Tibial nerve (tissue), 4 donors: ENCODE results near the gene EEPD1. TPM values are rescaled to one million over a fixed set of nuclear protein-coding genes. Genes with fewer than 3 reads are reported as not detected.

Experiments used
- DNase-seq, 2 donors: peaks; one replicate each; pipeline ENCODE4 v3.0.0-alpha.2; 2019; ENCODE audit warnings: low spot score in 2 of 2
- H3K27ac ChIP-seq, 4 donors: fragments of 200-600 bp; sonication (generic) in 3 of 4; one replicate each; pipeline ENCODE4 v1.5.1; 2017 to 2019; ENCODE audit warnings: mild to moderate bottlenecking in 1 of 4
- H3K27me3 ChIP-seq, 2 donors: fragments of 200-600 bp; sonication (generic) in 1 of 2; one replicate each; pipeline versions ENCODE4 v1.5.1 to v1.6.0; 2017 to 2019
- H3K36me3 ChIP-seq, 3 donors: fragments of 200-600 bp; sonication (generic); one replicate each; pipeline ENCODE4 v1.5.1; 2018 to 2019
- H3K4me1 ChIP-seq, 4 donors: fragments of 200-600 bp; sonication (generic) in 3 of 4; one replicate each; pipeline ENCODE4 v1.5.1; 2017 to 2019
- H3K4me3 ChIP-seq, 4 donors: fragments of 200-600 bp; sonication (generic) in 3 of 4; one replicate each; pipeline ENCODE4 v1.5.1; 2017 to 2019; ENCODE audit warnings: mild to moderate bottlenecking in 1 of 4, moderate library complexity in 1 of 4
- H3K9me3 ChIP-seq, 4 donors: fragments of 200-600 bp; sonication (generic) in 3 of 4; one replicate each; pipeline ENCODE4 v1.5.1; 2017 to 2019
- EP300 ChIP-seq, 2 donors: sonication (generic); formaldehyde crosslinking; IDR thresholded peaks; one replicate each; pipeline ENCODE4 v1.6.1; 2017; ENCODE audit warnings: antibody characterized with exemption in 2 of 2, mild to moderate bottlenecking in 1 of 2
- POLR2A ChIP-seq, 2 donors: fragments of 450-650 bp; IDR thresholded peaks; one replicate each; pipeline ENCODE4 v1.6.1; 2017; ENCODE audit warnings: antibody characterized with exemption in 2 of 2, mild to moderate bottlenecking in 2 of 2, moderate library complexity in 2 of 2
- WGBS, 2 donors: methylation state at CpG; one replicate each; pipeline ENCODE4 v1.1.5; 2018; 5-methylcytosine and 5-hydroxymethylcytosine counted together
- total RNA-seq, 4 donors: library from RNA; depleted of rRNA; stranded (reverse); fragments of >200 nt; gene quantifications; one replicate each; pipeline ENCODE4 v1.1.0, GENCODE V29; 2016
- TF ChIP-seq, protein P1 (sequence below), 5 experiments: fragments of 200-600 bp in 3 of 5; fragments of 450-650 bp in 2 of 5; sonication (generic) in 3 of 5; IDR thresholded peaks; one replicate each; pipeline ENCODE4 v1.5.1; 2016 to 2019; ENCODE audit warnings: antibody characterized with exemption in 5 of 5, mild to moderate bottlenecking in 3 of 5, moderate library complexity in 2 of 5

The EEPD1 gene
- total RNA-seq, 4 donors from 2014 or later, result 9.0 to 18.0 (median 16.5) TPM

- Histone ChIP-seq H3K4me3 (no peak overlapping the region), H3K9me3 (no peaks in the 10 kb centered on the region), H3K4me1 (peaks cover 0 to 47% (median 4%) of the 10 kb centered on the region in 4 donors), H3K27me3 (no peaks in the 10 kb centered on the region), H3K36me3 (no peaks in the 10 kb centered on the region), H3K27ac (no peak overlapping the region)
- TF ChIP-seq POLR2A (IDR thresholded peaks at IDR 0.05) (no peak), EP300 (IDR thresholded peaks at IDR 0.05) (no peak)
- TF ChIP-seq, protein P1, sequence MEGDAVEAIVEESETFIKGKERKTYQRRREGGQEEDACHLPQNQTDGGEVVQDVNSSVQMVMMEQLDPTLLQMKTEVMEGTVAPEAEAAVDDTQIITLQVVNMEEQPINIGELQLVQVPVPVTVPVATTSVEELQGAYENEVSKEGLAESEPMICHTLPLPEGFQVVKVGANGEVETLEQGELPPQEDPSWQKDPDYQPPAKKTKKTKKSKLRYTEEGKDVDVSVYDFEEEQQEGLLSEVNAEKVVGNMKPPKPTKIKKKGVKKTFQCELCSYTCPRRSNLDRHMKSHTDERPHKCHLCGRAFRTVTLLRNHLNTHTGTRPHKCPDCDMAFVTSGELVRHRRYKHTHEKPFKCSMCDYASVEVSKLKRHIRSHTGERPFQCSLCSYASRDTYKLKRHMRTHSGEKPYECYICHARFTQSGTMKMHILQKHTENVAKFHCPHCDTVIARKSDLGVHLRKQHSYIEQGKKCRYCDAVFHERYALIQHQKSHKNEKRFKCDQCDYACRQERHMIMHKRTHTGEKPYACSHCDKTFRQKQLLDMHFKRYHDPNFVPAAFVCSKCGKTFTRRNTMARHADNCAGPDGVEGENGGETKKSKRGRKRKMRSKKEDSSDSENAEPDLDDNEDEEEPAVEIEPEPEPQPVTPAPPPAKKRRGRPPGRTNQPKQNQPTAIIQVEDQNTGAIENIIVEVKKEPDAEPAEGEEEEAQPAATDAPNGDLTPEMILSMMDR (IDR thresholded peaks at IDR 0.05), result no peak
- no peak for DNase-seq
- WGBS, 2 donors, result 48 to 62% methylated on average over 2 of the region's 2 CpGs
These were observed 108.1 kb downstream of the EEPD1 start for GRCh38 chr7:36261019-36261754.

DNA sequence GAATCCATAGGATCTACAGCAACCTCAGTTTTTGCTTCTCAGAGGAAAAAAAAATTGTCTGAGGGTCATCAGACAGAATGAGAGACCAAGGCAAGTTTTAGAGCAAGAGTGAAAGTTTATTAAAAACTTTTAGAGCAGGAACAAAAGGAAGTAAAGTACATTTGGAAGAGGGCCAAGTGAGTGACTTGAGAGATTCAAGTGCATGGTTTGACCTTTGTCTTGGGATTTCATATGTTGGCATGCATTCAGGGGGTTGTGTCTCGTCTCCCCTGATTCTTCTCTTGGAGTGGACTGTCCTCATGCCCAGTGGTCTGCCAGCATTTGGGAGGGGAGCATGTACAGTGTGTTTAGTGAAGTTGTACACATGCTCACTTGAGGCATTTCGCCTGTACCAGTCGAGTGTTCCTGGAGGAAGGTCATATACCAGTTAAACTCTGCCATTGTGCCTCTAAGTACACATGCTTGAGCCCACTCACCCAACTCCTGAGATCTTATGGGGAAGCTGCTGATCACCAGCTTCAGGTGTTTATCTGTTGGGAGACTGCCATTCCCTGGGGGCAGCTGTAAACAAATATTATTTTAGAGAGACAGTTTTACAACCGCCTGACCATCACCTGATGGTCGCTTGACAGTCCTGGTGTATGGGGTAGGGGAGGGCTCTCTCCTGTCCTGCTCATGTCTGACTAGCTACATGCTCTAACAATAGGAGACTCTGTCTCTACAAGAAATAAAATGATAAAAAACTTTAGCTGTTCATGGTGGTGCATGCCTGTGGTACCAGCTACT is 109.4 kb downstream of the EEPD1 start:
- H3K9me3 ChIP-seq, result no peaks in the 10 kb centered on the region
- no peak for DNase-seq
- H3K36me3 ChIP-seq, result no peaks in the 10 kb centered on the region
- no peak overlapping the region for H3K4me3 ChIP-seq
- no peak overlapping the region for H3K27ac ChIP-seq
- 66 to 72% methylated on average over 5 of the region's 5 CpGs for WGBS, 2 donors
- no peaks in the 10 kb centered on the region for H3K27me3 ChIP-seq
- H3K4me1 ChIP-seq, result peaks cover 0 to 47% (median 4%) of the 10 kb centered on the region in 4 donors
- TF ChIP-seq, protein P1 (IDR thresholded peaks at IDR 0.05), result no peak
- no peak for TF ChIP-seq POLR2A (IDR thresholded peaks at IDR 0.05)
- TF ChIP-seq EP300 (IDR thresholded peaks at IDR 0.05), result no peak

GRCh38 chr7:36263095-36263484 is 110.0 kb downstream of the EEPD1 start:
- no peaks in the 10 kb centered on the region for H3K27me3 ChIP-seq
- H3K9me3 ChIP-seq, result no peaks in the 10 kb centered on the region
- DNase-seq, result no peak
- no peak for TF ChIP-seq EP300 (IDR thresholded peaks at IDR 0.05)
- TF ChIP-seq, protein P1 (IDR thresholded peaks at IDR 0.05), result no peak
- no peak for TF ChIP-seq POLR2A (IDR thresholded peaks at IDR 0.05)
- H3K27ac ChIP-seq, result no peak overlapping the region
- peaks cover 0 to 44% (median 4%) of the 10 kb centered on the region in 4 donors for H3K4me1 ChIP-seq
- 95% methylated on average over 5 of the region's 5 CpGs for WGBS, 2 donors
- H3K4me3 ChIP-seq, result no peak overlapping the region
- no peaks in the 10 kb centered on the region for H3K36me3 ChIP-seq

DNA sequence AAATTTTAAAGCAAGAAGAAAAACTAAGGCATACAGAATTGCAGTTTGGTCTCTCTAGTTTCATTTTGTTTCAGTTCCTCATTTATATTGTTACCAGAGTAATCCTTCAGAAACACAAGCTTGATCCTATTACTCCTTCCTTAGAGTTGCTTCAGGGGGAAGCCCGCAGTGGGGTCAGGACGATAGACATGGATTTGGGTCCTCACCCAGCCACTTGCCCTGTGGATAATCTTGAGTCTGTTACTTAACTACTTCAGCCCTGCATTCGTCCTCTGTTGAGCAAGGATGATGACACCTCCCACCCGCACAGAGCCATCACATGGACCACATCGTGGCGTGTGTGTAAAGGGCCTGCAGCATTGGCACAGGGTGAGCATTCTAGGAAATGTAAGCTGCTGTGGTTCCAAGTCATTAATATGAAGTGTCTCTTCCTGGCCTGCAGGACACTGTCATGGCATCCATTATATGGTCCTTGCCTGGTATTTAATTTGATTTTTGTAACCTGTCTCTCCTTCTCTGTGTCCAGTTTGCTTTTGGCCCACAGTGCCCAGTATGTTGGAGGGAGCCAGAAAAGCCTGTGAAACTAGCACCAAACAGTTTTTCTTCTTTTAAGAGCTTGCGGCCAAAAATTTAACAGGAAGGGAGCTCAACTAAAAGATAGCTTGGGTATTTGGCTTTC is 111.2 kb downstream of the EEPD1 start:
- no peaks in the 10 kb centered on the region for H3K27me3 ChIP-seq
- no peak for DNase-seq
- no peaks in the 10 kb centered on the region for H3K36me3 ChIP-seq
- no peaks in the 10 kb centered on the region for H3K9me3 ChIP-seq
- H3K4me3 ChIP-seq, result no peak overlapping the region
- 64 to 72% methylated on average over 7 of the region's 7 CpGs for WGBS, 2 donors
- peak overlapping the region in 1 of 4 donors; percentile 61 for H3K27ac ChIP-seq
- TF ChIP-seq, protein P1 (IDR thresholded peaks at IDR 0.05), result no peak
- TF ChIP-seq POLR2A (IDR thresholded peaks at IDR 0.05) (no peak), EP300 (IDR thresholded peaks at IDR 0.05) (no peak)
- peaks cover 0 to 41% (median 4%) of the 10 kb centered on the region in 4 donors for H3K4me1 ChIP-seq
